GM21825 (cell line): ENCODE measurements around the gene CREBBP.
"Not testable (repeated sequence)": the region's sequence is repeated elsewhere in the genome, so short reads cannot be mapped to it uniquely, and the experiment has no call there.

Experiments used
- ATAC-seq: cut with Tn5 transposase; IDR thresholded peaks from one replicate; pipeline ENCODE4 v1.9.1; 2021; ENCODE audit warnings: mild to moderate bottlenecking, moderate library complexity; ENCODE audit not compliant: unreplicated experiment

CREBBP gene

GRCh38 chr16:3880623-3881498, at the start of gene CREBBP:
TSS of gene CREBBP (minus strand) at chr16:3880713. CDS start at chr16:3879916, 797 bp downstream.
- ATAC-seq = peak; percentile 77

DNA sequence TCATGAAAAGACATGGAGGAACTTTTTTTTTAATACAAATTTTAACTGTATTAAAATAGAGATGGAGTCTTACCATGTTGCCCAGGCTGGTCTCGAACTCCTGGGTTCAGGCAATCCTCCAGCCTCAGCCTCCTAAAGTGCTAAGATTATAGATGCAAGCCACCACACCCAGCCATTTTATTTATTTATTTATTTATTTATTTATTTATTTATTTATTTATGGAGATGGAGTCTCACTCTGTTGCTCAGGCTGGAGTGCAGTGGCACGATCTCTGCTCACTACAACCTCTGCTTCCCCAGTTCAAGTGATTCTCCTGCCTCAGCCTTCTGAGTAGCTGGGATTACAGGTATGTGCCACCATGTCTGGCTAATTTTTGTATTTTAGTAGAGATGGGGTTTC, 46.6 kb upstream of the CREBBP start:
- ATAC-seq = not testable (repeated sequence)

- ATAC-seq = no peak
Measured at GRCh38 chr16:3924763-3925162, 44.2 kb upstream of the CREBBP start.

GRCh38 chr16:3922241-3922640, 41.7 kb upstream of the CREBBP start:
- ATAC-seq = no peak

DNA sequence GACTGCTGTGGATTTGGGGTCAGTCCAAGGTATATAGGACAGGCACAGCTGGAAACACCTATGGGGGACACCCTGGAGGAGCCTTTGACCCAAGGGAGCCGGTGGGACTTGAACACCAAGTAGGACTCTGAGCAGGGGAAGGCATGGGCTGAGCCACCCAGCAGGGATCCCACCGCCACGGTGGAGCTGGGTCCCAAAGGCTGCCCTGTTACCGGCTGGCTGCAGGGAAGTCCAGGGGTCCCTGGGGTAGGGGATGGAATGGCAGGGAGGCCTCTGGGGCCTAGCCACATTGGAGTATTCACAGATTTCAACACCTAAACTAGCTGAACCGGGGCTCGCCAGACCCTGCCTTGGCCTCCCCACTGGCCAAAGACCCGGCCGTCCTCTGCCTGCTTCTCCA, 39.7 kb upstream of the CREBBP start:
- no peak for ATAC-seq

- no peak for ATAC-seq
Measured at GRCh38 chr16:3919413-3919812, 38.9 kb upstream of the CREBBP start.

DNA sequence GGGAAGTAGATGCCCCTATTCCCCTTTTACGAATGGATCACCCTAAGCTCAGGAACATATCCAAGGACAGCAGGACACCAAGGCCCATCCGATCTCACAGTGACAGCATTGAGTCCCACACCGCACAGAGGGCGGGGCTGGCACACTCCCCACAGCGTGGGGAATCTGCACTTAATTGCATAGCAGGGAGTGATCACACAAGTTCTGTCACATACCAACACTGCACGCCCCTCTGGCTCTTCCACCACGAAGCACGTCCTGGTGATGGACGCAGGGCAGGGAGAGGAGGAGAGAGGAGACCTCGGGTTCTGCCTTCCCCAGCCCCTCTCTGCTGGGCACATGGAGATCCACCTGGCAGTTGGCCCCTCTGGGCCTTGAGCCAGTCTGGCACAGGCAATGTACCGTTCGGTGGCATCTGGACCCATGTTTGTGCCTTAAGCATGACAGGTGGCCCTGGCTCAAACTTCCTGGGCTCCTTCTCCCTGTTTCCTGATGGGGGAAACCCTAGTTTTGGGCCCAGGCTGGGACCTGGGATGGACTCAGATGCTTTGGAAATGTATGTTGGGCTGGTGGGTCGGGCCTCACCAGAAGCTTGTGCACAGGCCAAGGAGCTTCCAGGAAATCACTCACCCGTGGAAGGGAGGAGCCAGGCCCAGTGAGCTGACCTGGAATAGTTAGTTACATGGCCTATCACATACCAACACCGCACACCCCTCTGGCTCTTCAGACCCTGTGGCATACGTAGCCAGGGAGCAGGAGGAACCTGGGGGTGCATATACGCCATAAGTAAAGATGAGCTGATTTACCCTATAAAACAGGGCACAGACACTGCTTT, 35.1 kb upstream of the CREBBP start:
- no peak for ATAC-seq

GRCh38 chr16:3912897-3913296, 32.4 kb upstream of the CREBBP start:
- ATAC-seq = no peak

DNA sequence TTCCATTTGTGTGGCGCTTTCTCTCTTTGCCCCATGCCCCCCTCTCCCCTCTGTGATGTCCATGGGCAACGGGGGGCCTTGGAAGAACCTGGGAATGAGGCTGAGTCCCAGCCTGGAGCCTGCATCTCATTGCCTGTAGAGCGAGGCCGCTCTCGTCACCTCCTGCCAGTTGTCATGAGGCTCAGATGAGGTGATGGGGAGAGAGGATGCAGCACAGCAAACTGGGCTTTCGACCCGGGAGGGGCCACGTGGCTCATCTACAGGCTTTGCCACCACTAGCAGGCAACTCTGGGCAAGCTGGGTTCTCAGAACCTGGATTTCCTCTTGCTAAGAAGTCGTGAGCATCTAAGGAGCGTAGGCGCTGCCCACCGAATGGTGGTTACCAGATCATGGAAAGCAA, 31.9 kb upstream of the CREBBP start:
- no peak for ATAC-seq

- not testable (repeated sequence) for ATAC-seq
Measured at GRCh38 chr16:3911741-3912140, 31.2 kb upstream of the CREBBP start.

DNA sequence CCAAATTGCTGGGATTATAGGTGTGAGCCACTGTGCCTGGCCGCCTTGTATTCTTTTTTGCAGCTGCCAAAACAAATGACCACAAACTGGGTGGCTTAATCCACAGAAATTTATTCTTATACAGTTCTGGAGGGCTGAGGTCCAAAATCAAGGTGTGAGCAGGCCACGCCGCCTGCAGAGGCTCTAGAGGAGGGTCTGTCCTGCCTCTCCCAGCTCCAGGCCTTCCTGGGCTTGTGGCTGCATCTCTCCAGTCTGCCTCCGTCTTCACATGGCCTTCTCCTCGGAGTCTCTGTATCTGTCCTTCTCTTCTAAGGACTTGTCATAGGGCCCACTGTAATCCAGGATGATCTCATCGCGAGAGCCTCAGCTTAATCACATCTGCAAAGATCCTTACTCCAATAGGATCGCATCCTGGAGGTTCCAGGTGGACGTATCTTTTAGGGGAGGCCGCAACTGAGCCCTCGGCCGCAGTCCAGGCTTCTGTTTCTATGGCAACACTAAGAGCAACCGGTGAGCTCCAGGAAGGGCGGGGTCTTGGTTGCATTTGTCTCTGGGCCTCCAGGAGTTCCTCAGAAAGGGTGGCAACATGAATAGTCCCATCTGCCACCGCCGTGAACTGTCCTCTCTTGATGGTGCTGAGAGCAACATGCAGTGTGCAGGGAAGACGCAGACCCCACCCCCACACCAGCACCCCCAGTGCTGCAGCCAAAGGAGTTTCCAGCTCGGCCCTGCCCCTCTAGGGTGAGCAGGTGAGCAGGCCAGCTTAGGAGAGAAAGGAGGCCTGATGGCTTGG, 29.5 kb upstream of the CREBBP start:
- no peak for ATAC-seq

GRCh38 chr16:3908951-3909437, 28.5 kb upstream of the CREBBP start:
- no peak for ATAC-seq

- ATAC-seq = no peak
Measured at GRCh38 chr16:3907586-3907985, 27.1 kb upstream of the CREBBP start.

DNA sequence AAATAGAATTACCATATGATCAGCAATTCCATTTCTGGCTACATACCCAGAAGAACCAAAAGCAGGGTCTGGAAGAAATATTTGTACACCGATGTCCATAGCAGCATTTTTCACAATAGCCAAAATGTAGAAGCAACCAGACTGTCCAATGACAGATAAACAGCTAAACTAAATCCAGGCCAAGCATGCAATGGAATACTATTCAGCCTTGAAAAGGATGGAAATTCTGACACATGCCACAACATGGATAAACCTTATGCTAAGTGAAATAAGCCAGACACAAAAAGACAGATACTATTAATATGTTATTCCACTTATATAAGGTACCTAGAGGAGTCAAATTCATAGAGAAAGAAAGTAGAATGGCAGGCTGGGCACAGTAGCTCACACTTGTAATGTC, 25.9 kb upstream of the CREBBP start:
- no peak for ATAC-seq

GRCh38 chr16:3904875-3905274, 24.4 kb upstream of the CREBBP start:
- no peak for ATAC-seq

GRCh38 chr16:3890091-3890490, 9.6 kb upstream of the CREBBP start:
- no peak for ATAC-seq

GRCh38 chr16:3889059-3889458, 8.5 kb upstream of the CREBBP start:
- ATAC-seq = no peak

DNA sequence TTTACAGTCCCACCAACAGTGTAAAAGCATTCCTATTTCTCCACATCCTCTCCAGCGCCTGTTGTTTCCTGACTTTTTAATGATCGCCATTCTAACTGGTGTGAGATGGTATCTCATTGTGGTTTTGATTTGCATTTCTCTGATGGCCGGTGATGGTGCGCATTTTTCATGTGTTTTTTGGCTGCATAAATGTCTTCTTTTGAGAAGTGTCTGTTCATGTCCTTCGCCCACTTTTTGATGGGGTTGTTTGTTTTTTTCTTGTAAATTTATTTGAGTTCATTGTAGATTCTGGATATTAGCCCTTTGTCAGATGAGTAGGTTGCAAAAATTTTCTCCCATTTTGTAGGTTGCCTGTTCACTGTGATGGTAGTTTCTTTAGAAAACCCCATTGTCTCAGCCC, 5.5 kb upstream of the CREBBP start:
- not testable (repeated sequence) for ATAC-seq

DNA sequence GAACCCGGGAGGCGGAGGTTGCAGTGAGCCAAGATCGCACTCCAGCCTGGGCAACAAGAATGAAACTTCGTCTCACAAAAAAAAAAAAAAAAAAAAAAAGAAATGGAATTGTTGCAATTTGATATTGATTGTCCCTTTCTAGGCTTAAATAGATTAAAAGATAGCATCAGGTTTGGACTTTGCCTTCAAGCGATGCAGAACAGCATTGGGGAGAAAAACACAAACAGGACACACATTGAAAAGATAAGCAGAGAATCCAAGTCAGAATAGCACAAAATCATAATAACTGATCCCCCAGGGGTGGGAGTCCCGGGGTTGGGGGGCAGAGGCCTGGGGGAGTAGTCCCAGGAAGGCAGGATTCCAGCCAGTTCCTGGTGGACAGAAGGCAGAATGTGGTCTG, 3.9 kb upstream of the CREBBP start:
- ATAC-seq = no peak

GRCh38 chr16:3882531-3882930, 2.0 kb upstream of the CREBBP start:
- ATAC-seq = no peak

DNA sequence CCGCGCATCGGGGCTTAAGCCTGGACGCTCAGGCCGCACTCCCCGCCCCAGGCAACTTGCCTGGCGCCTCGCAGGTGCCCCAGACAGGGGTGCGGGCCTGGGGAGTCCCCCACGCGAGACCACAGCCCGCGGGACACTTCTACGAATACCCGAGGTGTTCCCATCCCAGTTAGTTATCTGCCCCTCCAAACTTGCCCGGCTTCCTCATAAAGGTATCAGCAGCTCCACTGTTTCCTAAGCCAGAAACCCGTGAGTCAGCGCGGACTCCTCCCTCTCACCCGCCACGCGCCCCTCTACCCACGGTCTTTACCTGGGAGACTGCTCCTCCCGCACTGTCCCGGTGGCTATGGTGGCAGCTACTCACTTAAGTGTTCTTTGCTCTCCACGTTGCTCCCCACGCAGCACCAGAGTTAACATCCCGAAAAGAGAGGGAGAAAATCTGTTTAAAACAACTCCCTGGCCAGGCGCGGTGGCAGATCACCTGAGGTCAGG, 1.0 kb upstream of the CREBBP start:
- no peak for ATAC-seq
